ENCODE measurements around the gene FGF12. TPM values are rescaled to one million over a fixed set of nuclear protein-coding genes. Genes with fewer than 3 reads are reported as not detected.

The FGF12 gene
- total and polyA plus RNA-seq, 2 donors (not counting 1 experiment from before 2014, with no cell fraction given): 0.03 TPM; not detected in 1

DNA sequence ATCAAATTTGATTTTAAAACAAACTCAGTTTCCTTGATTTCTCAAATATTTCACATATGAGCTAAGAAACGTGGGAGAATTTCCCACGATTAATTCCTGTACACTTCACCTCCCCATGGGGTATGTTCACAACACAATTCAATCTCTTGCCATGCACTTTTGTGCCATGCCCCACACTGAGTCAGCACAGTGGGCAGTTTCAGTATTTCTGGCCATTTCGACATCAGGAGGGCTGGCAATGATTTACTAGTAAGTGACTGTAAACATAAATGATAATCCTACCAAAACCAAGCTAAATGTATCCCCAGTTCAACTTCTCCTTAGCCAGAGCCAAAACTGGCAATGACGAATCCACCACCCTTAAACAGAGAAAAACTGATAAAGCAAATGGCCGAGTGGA, 293.6 kb downstream of the FGF12 start:
- no peaks in the 10 kb centered on the region for H3K9me3 Mint-ChIP-seq (ENCODE audit: insufficient read depth)
- Histone ChIP-seq H3K36me3 (replicated peaks in 1 of 2; ENCODE audit: control extremely low read depth in 1 of 2, control insufficient read depth in 1 of 2, extremely low read depth in 1 of 2, insufficient read depth in 2 of 2, low read length in 1 of 2) (no peaks in the 10 kb centered on the region), H4K20me1 (ENCODE audit: control insufficient read depth, insufficient read depth, low read length, poor library complexity, severe bottlenecking) (no peaks in the 10 kb centered on the region), H3K9me3 (ENCODE audit: control extremely low read depth in 1 of 3, control insufficient read depth in 2 of 3, insufficient read depth in 1 of 3, low read length in 2 of 3) (no peaks in the 10 kb centered on the region), H2AFZ (ENCODE audit: insufficient read depth, low read depth, low read length, poor library complexity, severe bottlenecking) (no peak overlapping the region), H3K79me2 (ENCODE audit: control insufficient read depth, insufficient read depth, low read length) (no peaks in the 10 kb centered on the region), H3K27me3 (replicated peaks in 1 of 4; ENCODE audit: control extremely low read depth in 1 of 4, control insufficient read depth in 3 of 4, insufficient read depth in 4 of 4, low read length in 3 of 4) (peaks cover 0 to 3% (median 0%) of the 10 kb centered on the region in 4 experiments), H3K4me1 (ENCODE audit: control insufficient read depth in 2 of 2, insufficient read depth in 2 of 2, low read length in 2 of 2) (no peaks in the 10 kb centered on the region), H3K27ac (ENCODE audit: low read length in 2 of 2) (no peak overlapping the region), H3K4me3 (ENCODE audit: control extremely low read depth in 1 of 5, extremely low read depth in 1 of 5, insufficient read depth in 1 of 5, low read depth in 2 of 5, low read length in 4 of 5) (no peak overlapping the region), H3K4me2 (replicated peaks; ENCODE audit: low read depth, low read length, poor library complexity, severe bottlenecking) (no peak overlapping the region), H3K9ac (ENCODE audit: low read length) (no peak overlapping the region)
- 90% methylated on average over 2 of the region's 5 CpGs for whole genome bisulfite sequencing (ENCODE audit: insufficient coverage)
- ATAC-seq (ENCODE audit: low read depth) (no peak), DNase-seq (no peak)
- H3K27me3 Mint-ChIP-seq: peaks cover 20% of the 10 kb centered on the region
- no peak for TF ChIP-seq CTCF (IDR thresholded peaks at IDR 0.05)
- intact Hi-C loops (cut with micrococcal nuclease): no loop called here
- H3K27ac Mint-ChIP-seq: no peak overlapping the region
- no peak overlapping the region for H3K4me3 Mint-ChIP-seq
- ChIA-PET CTCF (interaction anchor here (4.0 kb wide), 1 partner anchor 10 kb away, joined by 27 read pairs; no protein-coding TSS in a partner anchor), POLR2A (no interaction called here)
- no peaks in the 10 kb centered on the region for H3K4me1 Mint-ChIP-seq

GRCh38 chr3:192422997-192423342, 304.4 kb downstream of the FGF12 start:
- Mint-ChIP-seq H3K9me3 (ENCODE audit: insufficient read depth) (no peaks in the 10 kb centered on the region), H3K4me3 (no peak overlapping the region), H3K4me1 (no peaks in the 10 kb centered on the region), H3K27ac (no peak overlapping the region), H3K27me3 (peaks cover 10% of the 10 kb centered on the region)
- no peaks in the 10 kb centered on the region for H3K9me3 ChIP-seq (ENCODE audit: control extremely low read depth in 1 of 3, control insufficient read depth in 2 of 3, insufficient read depth in 1 of 3, low read length in 2 of 3)
- no peaks in the 10 kb centered on the region for H4K20me1 ChIP-seq (ENCODE audit: control insufficient read depth, insufficient read depth, low read length, poor library complexity, severe bottlenecking)
- H3K4me3 ChIP-seq (ENCODE audit: control extremely low read depth in 1 of 5, extremely low read depth in 1 of 5, insufficient read depth in 1 of 5, low read depth in 2 of 5, low read length in 4 of 5): no peak overlapping the region
- no peaks in the 10 kb centered on the region for H3K4me1 ChIP-seq (ENCODE audit: control insufficient read depth in 2 of 2, insufficient read depth in 2 of 2, low read length in 2 of 2)
- no peaks in the 10 kb centered on the region for H3K79me2 ChIP-seq (ENCODE audit: control insufficient read depth, insufficient read depth, low read length)
- ATAC-seq (ENCODE audit: low read depth): no peak
- no peak for DNase-seq
- H2AFZ ChIP-seq (ENCODE audit: insufficient read depth, low read depth, low read length, poor library complexity, severe bottlenecking): no peak overlapping the region
- WGBS (ENCODE audit: insufficient coverage): no CpG with 5 or more reads among the region's 2 CpGs
- no peak for TF ChIP-seq CTCF (IDR thresholded peaks at IDR 0.05)
- TF ChIP-seq EZH2 (IDR thresholded peaks at IDR 0.05; ENCODE audit: borderline replicate concordance, insufficient read depth, low read depth, low read length, poor library complexity, severe bottlenecking): no peak
- H3K4me2 ChIP-seq (replicated peaks; ENCODE audit: low read depth, low read length, poor library complexity, severe bottlenecking): no peak overlapping the region
- ChIA-PET CTCF (interaction anchor here (1.7 to 1.8 kb wide), 2 partner anchors 18 to 21 kb away, joined by 3 to 7 read pairs; no protein-coding TSS in a partner anchor), POLR2A (no interaction called here)
- H3K36me3 ChIP-seq (replicated peaks in 1 of 2; ENCODE audit: control extremely low read depth in 1 of 2, control insufficient read depth in 1 of 2, extremely low read depth in 1 of 2, insufficient read depth in 2 of 2, low read length in 1 of 2): no peaks in the 10 kb centered on the region
- intact Hi-C loops (cut with micrococcal nuclease): no loop called here
- H3K27me3 ChIP-seq (replicated peaks in 1 of 4; ENCODE audit: control extremely low read depth in 1 of 4, control insufficient read depth in 3 of 4, insufficient read depth in 4 of 4, low read length in 3 of 4): peaks cover 0 to 3% (median 0%) of the 10 kb centered on the region in 4 experiments
- no peak overlapping the region for H3K27ac ChIP-seq (ENCODE audit: low read length in 2 of 2)
- no peak overlapping the region for H3K9ac ChIP-seq (ENCODE audit: low read length)
